Suppressor macrophage treated with lipopolysaccharide for 1 hour (primary cell): ENCODE measurements around the gene KLHL11.
"Not testable (repeated sequence)": the region's sequence is repeated elsewhere in the genome, so short reads cannot be mapped to it uniquely, and the experiment has no call there.

Source experiments
- DNase-seq, 3 donors: peaks; one replicate each; pipeline ENCODE4 v3.0.0-alpha.2; 2020 to 2022

The KLHL11 gene

GRCh38 chr17:41888332-41888965, 23.2 kb upstream of the KLHL11 start:
- DNase-seq: no peak

DNA sequence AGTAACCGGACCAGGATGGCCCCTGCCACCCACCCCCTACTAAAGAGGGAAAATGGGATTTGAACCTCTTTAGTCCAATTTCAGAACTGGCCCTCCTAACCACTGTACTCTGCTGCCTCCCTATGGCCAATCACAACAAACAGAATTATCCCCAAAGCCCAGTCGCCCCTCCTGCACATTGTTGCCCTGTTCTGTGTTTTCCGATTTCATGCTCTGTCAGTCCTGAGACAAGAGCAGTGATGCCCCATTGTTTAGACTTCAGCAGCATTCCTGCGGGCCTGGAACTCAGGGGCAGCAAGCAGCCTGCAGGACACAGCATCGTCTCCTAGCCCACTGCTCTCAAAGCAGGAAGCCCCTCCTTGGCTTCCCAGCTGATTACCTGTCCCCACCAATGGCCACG, 20.5 kb upstream of the KLHL11 start:
- peak in 1 of 3 donors; percentile 10 for DNase-seq

DNA sequence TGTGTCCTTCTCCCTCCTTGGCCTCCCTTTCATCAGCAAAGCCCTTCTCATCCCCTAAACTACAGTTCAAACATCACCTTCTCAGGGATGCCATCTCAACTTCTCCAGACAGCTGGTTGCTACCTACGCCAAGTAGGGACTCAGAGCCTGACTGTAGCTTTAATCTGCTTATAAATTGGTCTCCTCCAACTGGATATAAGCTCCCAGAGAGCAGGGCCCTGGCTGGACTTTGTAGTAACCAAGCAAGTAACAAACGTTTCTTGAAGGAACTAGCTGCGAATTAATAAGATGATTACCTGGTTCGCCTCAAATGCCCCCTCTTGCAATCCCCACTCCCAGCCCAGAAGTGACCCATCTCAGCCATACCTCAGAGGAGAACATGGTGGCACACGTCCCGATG, 17.5 kb upstream of the KLHL11 start:
- DNase-seq: no peak

GRCh38 chr17:41880130-41880529, 14.9 kb upstream of the KLHL11 start:
- DNase-seq: no peak

DNA sequence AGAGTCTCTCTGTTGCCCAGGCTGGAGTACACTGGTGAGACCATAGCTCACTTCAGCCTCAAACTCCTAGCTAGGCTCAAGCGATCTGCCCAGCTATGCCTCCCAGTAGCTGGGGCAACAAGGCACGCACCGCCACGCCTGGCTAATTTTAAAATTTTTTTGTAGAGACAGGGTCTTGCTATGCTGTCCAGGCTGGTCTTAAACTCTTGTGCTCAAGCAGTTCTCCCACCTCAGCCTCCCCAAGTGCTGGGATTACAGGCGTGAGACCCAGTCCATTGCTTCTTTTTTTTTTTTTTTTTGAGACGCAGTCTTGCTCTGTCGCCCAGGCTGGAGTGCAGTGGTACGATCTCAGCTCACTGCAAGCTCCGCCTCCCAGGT, 9.1 kb upstream of the KLHL11 start:
- not testable (repeated sequence) for DNase-seq

DNA sequence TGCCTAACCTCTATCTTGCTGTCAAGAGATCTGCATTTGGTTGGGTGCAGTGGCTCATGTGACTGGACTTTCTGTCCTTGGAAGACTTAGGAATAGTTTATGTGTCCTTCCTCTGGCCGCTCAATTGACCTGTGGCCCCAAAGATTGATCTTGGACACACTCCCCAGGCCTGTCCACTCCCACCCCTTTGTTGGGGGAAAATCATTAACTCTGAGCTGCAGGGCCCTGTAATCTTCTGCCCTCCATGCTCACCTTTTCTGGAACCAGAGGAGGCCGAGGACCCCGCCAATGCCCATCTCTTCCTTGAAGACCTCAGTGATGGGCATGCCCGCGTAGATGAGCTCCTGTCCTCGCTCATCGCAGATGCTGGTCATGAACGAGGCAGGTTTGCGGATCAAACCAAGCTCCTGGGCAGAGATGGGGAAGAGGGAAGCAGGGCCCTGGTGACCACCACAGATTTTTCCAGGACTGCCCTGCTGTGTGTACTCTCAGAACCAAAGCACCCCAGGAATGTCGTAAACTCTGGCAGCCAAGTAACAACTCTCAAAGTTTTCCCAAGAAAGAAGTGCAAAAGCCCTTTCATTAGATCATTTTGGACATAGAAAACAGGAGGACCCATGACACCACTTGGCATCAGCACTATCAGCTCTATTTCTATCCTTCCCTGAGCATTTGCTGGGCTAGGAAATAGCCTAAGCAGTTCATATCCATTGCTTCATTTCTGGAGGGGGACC, 8.5 kb upstream of the KLHL11 start:
- no peak for DNase-seq

- no peak for DNase-seq
These were observed 6.6 kb upstream of the KLHL11 start for GRCh38 chr17:41871789-41872188.

DNA sequence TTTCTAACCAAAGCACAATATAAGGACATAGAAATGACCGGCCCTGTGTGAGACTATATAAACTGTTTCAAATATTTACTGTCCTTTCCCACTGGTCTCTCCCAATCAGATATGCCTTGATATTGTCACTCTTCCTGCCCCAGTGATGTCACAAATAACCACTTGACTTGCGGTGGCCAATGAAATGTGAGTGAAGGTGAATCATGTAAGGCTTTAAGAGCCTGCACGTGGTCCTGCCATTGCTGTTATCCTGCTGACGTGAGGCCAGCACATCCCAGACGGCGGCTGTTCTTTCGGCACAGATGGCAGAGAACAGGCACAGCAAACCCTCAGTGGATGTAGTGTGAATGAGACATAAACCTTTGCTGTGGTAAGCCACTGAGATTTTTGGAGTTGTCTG, 5.4 kb upstream of the KLHL11 start:
- no peak for DNase-seq

DNA sequence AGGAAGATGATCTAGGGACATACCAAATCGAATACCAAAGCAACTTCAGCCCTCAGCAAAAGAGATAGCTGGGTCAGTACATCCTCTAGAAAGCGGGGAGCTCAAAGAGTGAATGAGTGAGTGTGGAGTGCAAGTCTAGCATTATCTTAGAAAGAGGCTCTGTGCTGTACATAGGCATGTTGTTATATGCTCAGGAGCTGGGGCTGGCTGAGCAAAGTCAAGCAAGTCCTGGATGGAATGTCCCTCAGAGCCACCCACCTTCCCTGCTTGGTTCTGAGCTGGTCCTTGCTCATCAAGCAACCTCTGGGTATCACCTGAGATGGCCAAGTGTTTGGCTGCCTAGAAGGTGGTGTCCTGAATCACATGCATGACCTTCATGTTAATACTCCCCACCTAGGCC, 4.9 kb upstream of the KLHL11 start:
- DNase-seq: no peak

DNA sequence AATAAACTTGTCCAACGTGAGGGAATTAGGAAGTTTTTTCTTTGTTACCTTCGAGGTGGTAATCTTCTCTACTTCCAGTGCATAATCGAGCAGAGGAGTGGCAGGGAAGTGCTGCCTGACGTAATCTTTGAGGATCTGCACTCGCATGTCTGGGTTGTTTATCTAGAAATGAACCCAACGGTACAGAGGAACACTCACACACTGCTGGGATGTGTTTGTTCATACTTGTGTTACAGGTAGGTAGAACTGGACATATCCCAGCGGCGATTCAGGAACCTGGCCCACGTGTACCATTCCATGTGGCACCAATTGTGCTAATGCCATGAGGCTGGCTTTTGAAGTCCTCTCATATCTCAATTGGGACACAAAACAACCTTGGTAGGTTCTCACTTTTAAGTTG, 4.2 kb upstream of the KLHL11 start:
- no peak for DNase-seq

- DNase-seq: no peak
These were observed 3.3 kb upstream of the KLHL11 start for GRCh38 chr17:41868568-41868967.

- DNase-seq: no peak
These were observed 322 bp upstream of the KLHL11 start for GRCh38 chr17:41865596-41865893.

GRCh38 chr17:41864498-41864835, 756 bp downstream of the KLHL11 start:
- DNase-seq: peak in 2 of 3 donors; percentile 17 to 19

- DNase-seq: peak in 1 of 3 donors; percentile 9
These were observed 2.0 kb downstream of the KLHL11 start for GRCh38 chr17:41863074-41863848.

DNA sequence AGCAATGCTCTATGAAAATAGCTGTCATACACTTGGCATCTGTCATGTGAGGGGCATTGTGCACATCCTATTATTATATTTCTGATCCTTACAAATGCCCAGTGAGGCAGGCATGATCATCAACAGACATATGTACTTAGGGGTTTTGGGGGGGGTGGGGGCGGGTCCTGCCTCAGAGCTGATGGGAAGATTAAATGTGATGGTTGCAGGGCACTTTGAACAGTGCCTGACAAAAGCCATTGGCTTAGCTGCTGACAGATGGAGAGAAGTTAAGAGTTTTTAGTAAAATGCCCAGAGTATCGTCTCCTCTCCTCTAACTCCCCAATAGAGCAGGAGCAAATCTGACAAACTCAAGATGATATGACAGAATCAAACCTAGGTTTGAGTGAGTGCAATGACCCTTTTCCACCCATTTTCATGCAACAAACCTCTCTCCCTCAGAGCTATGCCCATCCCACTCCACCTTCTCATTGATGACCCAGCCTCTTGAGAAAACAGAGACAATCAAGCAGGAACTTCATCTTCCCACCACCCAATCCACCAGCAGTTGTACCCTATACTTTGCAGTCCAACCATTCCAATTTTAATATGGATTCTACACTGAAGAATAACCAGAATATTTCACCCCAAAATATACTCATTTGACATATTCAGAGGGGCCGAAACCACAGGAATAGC, 4.8 kb downstream of the KLHL11 start:
- no peak for DNase-seq

- not testable (repeated sequence) for DNase-seq
These were observed 13.8 kb downstream of the KLHL11 start for GRCh38 chr17:41851382-41851781.

DNA sequence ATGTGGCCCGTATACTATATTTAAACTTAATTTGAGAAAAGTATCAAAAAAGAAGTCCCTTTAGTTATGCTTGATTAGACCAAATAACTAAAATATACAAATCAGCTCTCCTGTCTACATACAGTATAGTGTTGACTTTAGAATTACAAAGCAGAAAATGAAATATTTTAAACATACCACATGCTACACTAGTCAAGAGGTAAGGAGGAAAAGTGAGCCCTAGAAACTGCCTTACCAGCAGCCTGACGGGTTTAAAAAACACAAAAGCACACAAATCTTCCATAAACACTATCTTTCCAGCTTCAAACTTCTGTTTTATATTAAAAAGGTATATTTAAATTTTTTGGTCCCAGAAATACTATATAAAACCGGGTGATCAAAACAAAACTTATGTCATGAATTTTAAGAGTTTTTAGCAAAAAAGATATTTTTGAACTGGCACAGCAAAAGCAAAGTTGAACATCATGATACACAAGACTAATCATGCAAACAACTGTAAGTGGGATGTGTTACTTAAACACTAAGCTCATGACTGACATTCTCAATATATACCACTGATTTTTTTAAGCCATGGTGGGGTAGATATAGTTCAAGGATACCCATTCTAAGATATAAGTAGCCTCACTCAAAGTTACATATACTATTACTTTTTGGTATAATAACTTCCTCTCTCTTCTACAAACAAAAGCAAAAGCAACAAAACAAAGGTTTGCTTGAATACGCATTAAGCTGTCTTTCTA, 15.8 kb downstream of the KLHL11 start:
- no peak for DNase-seq

DNA sequence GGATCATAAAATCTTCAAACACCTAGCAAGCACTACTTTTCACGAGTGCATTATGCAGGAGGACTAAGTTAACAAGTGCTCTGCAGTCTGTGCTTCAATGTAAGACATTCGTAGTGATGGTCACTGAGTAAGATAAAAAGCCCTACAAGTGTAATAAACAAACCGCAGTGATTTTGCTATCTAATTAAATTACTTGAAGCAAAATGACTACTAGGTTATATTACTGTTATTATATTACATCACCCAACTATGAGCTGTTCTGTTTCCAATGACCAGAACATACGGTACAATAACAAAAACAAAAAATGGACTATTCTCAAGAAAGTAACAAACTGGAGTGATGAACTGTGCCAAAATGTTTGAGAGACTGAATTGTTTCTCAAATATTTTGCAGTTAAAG, 16.4 kb downstream of the KLHL11 start:
- no peak for DNase-seq

DNA sequence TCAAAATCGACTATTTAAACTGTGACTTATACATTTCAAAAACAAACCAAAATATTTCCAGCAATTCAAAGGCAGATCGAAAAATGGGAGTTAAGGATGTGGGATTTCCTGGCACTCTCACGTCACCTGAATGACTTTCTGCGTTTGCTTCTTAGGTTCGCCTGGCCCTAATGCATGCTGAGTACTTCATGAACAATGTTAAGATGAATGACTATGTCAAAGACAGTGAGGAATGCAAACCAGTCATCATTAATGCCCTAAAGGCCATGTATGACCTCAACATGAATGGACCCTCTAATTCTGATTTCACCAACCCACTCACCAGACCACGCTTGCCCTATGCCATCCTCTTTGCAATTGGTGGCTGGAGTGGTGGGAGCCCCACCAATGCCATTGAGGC, 20.3 kb downstream of the KLHL11 start:
- DNase-seq: no peak

DNA sequence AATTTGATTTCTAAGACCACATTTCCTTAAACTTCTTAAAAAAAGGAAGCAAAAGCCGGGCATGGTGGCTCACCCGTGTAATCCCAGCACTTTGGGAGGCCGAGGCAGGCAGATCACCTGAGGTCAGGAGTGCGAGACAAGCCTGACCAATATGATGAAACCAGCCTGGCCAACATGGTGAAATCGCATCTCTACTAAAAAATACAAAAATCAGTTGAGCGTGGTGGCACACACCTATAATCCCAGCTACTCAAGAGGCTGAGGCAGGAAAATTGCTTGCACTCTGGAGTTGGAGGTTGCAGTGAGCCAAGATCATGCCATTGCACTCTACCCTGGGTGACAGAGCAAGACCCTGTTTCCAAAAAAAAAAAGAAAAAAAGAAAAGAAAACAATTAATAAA, 24.4 kb downstream of the KLHL11 start:
- not testable (repeated sequence) for DNase-seq

- not testable (repeated sequence) for DNase-seq
These were observed 25.8 kb downstream of the KLHL11 start for GRCh38 chr17:41839448-41839847.

DNA sequence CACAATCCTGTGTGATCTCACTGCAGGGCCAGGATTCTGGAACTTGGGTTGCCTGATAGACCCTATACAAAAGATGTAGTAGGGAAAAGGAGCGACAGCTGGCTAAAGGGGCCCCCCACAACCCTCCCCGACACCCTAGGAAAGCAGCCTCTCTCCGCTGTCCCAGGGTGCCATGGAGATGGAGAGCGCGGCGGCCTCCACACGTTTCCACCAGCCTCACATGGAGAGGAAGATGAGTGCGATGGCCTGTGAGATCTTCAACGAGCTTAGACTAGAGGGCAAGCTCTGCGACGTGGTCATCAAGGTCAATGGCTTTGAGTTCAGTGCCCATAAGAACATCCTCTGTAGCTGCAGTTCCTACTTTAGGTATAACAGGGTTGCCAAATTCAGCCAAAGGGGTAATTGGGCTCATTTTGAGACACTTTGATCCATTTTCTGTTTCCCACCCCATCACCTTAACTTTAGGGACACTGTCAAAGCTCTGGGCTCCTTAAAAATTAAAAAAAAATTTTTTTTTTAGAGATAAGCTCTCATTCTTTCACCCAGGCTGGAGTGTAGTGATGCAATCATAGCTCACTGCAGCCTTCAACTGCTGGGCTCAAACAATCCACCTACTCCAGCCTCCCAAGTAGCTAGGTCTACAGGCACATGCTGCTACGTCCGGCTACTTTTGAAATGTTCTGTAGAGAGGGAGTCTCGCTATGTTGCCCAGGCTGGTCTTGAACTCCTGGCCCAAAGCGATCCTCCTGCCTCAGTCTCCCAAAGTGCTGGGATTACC, 27.3 kb downstream of the KLHL11 start, which contains the start of gene KLHL10:
KLHL10 (plus strand) TSS at position 65 of the 778 bp plus-strand sequence; CDS start at position 173, 108 bp downstream.
- DNase-seq: no peak
